AG04450 (cell line): Measurements from ENCODE around the gene DYRK3. TPM values are rescaled to one million over a fixed set of nuclear protein-coding genes. Genes with fewer than 3 reads are reported as not detected.

ENCODE experiments used
- CTCF ChIA-PET: fragments of 300-600, 350-600 bp; formaldehyde crosslinking; extraction: SDS; loops from one replicate; lab custom pipeline; 2022; ENCODE audit warnings: antibody characterized with exemption, inconsistent platforms; lab: Charles Lee
- POLR2A ChIA-PET: fragments of 350-600 bp; formaldehyde crosslinking; extraction: SDS; loops from one replicate; lab custom pipeline; 2021; ENCODE audit warnings: antibody characterized with exemption, inconsistent platforms; lab: Yijun Ruan, JAX
- DNase-seq: peaks from one replicate; pipeline ENCODE4 v3.0.0-alpha.2; 2011; ENCODE audit warnings: low read depth, low spot score
- H3K27ac ChIP-seq: one replicate; pipeline ENCODE4 v1.5.1; 2012; ENCODE audit warnings: low read depth, low read length, control low read depth
- H3K27me3 ChIP-seq: one replicate; pipeline ENCODE4 v1.6.0; 2012; ENCODE audit warnings: low read length; ENCODE audit not compliant: control insufficient read depth, insufficient read depth
- H3K4me3 ChIP-seq: 2 replicates; pipeline ENCODE4 v1.5.1; 2011; ENCODE audit warnings: mild to moderate bottlenecking, low read depth, low read length, control low read depth
- H3K9me3 ChIP-seq: 2 replicates; pipeline ENCODE4 v1.5.1; 2012; ENCODE audit warnings: low read length; ENCODE audit not compliant: control insufficient read depth, insufficient read depth
- polyA plus RNA-seq: library from polyadenylated mRNA; depleted of rRNA; stranded (reverse); fragments of >200 nt; gene quantifications from 2 replicates; pipeline ENCODE4 v1.2.3, GENCODE V29; 2011
- TF ChIP-seq, protein P1 (sequence below): IDR thresholded peaks from 2 replicates; pipeline ENCODE4 v1.5.1; 2011; ENCODE audit warnings: low read depth, low read length, control low read depth, inconsistent platforms

DYRK3 gene
- polyA plus RNA-seq, 1 experiment, result 13.4 TPM

DNA sequence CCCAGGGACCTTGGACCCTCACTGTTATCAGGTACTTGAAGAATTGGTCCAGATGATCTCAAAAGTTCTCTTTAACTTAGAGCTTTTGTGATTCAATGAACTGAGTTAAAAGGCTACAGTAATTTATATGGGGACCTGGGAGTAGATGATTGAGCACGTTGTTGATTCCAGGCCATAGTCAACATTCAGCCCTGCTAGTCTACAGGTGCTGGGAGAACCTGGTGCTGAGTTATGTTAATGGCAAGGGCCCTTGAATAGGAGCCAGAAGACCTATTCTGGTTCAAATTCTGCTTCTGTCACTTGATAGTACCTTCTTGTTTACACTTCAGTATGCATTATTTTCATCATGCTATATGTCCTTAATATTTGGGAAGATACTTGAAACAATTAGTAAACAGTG lies 11.2 kb downstream of the DYRK3 start:
- no peak for DNase-seq
- ChIA-PET CTCF (interaction anchor here (1.6 to 6.2 kb wide), 3 partner anchors 11 to 18 kb away, joined by 6 to 72 read pairs (median 15); partner anchors contain the start of gene DYRK3), POLR2A (no interaction called here)
- TF ChIP-seq, protein P1, sequence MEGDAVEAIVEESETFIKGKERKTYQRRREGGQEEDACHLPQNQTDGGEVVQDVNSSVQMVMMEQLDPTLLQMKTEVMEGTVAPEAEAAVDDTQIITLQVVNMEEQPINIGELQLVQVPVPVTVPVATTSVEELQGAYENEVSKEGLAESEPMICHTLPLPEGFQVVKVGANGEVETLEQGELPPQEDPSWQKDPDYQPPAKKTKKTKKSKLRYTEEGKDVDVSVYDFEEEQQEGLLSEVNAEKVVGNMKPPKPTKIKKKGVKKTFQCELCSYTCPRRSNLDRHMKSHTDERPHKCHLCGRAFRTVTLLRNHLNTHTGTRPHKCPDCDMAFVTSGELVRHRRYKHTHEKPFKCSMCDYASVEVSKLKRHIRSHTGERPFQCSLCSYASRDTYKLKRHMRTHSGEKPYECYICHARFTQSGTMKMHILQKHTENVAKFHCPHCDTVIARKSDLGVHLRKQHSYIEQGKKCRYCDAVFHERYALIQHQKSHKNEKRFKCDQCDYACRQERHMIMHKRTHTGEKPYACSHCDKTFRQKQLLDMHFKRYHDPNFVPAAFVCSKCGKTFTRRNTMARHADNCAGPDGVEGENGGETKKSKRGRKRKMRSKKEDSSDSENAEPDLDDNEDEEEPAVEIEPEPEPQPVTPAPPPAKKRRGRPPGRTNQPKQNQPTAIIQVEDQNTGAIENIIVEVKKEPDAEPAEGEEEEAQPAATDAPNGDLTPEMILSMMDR, result no peak
- Histone ChIP-seq H3K27me3 (no peaks in the 10 kb centered on the region), H3K27ac (no peak overlapping the region), H3K9me3 (no peaks in the 10 kb centered on the region), H3K4me3 (no peak overlapping the region)

DNA sequence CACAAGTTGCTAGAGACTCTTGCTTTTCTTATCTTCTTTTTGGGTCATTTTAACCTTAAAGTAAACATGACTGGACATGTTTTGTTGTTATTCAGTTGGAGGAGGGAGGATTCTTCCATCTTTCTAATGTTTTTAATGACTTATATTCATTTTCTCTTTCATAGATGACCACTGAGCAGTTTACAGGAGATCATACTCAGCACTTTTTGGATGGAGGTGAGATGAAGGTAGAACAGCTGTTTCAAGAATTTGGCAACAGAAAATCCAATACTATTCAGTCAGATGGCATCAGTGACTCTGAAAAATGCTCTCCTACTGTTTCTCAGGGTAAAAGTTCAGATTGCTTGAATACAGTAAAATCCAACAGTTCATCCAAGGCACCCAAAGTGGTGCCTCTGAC lies 11.9 kb downstream of the DYRK3 start:
- no peak for DNase-seq
- ChIA-PET CTCF (interaction anchor here (1.6 to 6.2 kb wide), 5 partner anchors 11 to 17 kb away, joined by 5 to 72 read pairs (median 15); partner anchors contain the start of gene DYRK3), POLR2A (no interaction called here)
- Histone ChIP-seq H3K27ac (no peak overlapping the region), H3K9me3 (no peaks in the 10 kb centered on the region), H3K27me3 (no peaks in the 10 kb centered on the region), H3K4me3 (no peak overlapping the region)
- TF ChIP-seq, protein P1, result no peak

DNA sequence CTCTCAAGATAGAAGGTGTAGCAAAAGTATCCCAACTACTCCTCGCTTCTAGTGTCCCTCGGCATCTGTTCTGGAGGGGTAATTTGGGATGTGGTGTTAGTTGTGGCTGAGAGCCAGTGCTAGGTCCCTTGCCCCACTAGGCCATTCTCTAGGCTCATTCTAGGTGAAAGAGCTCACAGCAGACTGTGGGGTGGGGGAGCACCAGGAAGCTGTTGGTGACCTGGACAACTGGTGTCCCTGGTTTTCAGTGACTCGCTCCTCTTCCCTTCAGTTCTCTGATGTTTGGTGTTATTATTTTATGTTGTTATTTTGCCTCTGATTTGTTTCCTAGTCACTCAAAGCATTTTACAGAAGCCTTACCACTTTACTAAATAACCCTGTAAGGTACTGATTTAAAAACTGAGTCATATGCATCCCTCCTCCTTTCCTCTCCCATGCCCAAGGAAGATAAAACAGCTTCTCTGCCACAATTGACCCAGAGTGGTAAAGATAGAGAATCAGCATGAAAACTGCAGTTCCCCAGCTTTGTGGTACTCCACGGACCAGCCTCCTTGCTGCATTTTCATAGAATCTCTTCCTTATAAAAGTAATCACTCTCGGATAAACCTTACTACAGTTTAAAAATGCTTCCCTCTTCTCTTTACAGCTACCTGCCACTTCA lies 14.1 kb downstream of the DYRK3 start:
- Histone ChIP-seq H3K27me3 (no peaks in the 10 kb centered on the region), H3K9me3 (no peaks in the 10 kb centered on the region), H3K27ac (no peak overlapping the region), H3K4me3 (no peak overlapping the region)
- TF ChIP-seq, protein P1, result no peak
- ChIA-PET POLR2A (no interaction called here), CTCF (interaction anchor here (0.6 to 6.2 kb wide), 4 partner anchors 9 to 264 kb away, joined by 3 to 72 read pairs (median 13); no protein-coding TSS in a partner anchor)
- no peak for DNase-seq

DNA sequence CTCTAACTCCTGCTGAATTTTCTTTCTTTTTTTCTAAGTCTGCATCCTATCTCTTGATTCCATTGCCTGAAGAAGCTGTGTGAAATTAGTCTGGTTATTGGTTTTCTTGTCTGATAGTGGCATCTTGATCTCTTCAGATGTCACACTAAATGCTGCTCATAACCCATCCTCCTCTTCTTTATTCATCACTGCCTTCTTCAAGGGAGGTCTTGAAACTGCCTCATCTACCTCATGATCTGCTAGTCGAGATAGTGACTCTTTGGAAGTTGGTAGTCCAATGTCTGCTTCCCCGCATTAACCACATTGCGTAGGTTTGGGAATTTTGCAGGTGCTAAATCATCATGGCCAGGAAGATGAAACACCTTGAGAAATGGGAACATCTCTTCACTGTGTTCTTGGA lies 15.7 kb downstream of the DYRK3 start:
- H3K9me3 ChIP-seq, result no peaks in the 10 kb centered on the region
- CTCF ChIA-PET, result interaction anchor here (6.2 kb wide), 1 partner anchor 14 kb away, joined by 72 read pairs; no protein-coding TSS in a partner anchor
- TF ChIP-seq, protein P1, result no peak
- no peaks in the 10 kb centered on the region for H3K27me3 ChIP-seq
- no peak overlapping the region for H3K27ac ChIP-seq
- no peak for DNase-seq
- POLR2A ChIA-PET, result no interaction called here
- H3K4me3 ChIP-seq, result no peak overlapping the region
